Subcutaneous adipose tissue (tissue), 4 donors: Measurements from ENCODE around the gene PARD3. TPM values are rescaled to one million over a fixed set of nuclear protein-coding genes. Genes with fewer than 3 reads are reported as not detected.

Source experiments
- total RNA-seq, 4 donors: library from RNA; depleted of rRNA; stranded (reverse); fragments of >200 nt; gene quantifications; one replicate each; pipeline ENCODE4 v1.1.0, GENCODE V29; 2016
- TF ChIP-seq, protein P1 (sequence below): fragments of 450-650 bp; IDR thresholded peaks from one replicate; pipeline ENCODE4 v1.5.1; 2016; ENCODE audit warnings: low read depth, mild to moderate bottlenecking, control low read depth, antibody characterized with exemption, moderate library complexity

The PARD3 gene
- total RNA-seq, 4 donors from 2014 or later: 39.4 to 70.3 (median 45.0) TPM

- TF ChIP-seq, protein P1, sequence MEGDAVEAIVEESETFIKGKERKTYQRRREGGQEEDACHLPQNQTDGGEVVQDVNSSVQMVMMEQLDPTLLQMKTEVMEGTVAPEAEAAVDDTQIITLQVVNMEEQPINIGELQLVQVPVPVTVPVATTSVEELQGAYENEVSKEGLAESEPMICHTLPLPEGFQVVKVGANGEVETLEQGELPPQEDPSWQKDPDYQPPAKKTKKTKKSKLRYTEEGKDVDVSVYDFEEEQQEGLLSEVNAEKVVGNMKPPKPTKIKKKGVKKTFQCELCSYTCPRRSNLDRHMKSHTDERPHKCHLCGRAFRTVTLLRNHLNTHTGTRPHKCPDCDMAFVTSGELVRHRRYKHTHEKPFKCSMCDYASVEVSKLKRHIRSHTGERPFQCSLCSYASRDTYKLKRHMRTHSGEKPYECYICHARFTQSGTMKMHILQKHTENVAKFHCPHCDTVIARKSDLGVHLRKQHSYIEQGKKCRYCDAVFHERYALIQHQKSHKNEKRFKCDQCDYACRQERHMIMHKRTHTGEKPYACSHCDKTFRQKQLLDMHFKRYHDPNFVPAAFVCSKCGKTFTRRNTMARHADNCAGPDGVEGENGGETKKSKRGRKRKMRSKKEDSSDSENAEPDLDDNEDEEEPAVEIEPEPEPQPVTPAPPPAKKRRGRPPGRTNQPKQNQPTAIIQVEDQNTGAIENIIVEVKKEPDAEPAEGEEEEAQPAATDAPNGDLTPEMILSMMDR: no peak
Observed at GRCh38 chr10:34333513-34333912, 481.6 kb downstream of the PARD3 start.

DNA sequence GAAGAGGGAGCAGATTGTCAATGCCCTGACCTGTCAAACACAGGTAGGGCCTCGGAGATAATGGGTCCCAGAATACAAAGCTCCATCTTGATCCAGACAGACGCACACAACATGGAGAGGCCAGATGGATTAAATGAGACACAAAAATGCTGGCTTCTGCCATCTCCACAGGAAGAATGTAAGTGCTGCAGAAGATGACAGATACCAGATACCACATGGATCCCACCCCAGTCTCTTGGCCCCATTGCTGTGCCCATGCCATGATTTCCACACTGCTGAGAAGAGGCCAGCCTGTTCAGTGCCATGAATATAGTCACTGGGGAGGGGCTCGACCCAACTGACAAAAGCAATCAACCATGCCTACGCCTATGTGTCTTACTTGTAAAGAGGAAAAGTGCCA is 487.9 kb downstream of the PARD3 start:
- TF ChIP-seq, protein P1: no peak

- TF ChIP-seq, protein P1: no peak
Observed at GRCh38 chr10:34323192-34323591, 491.9 kb downstream of the PARD3 start.

- TF ChIP-seq, protein P1: no peak
Observed at GRCh38 chr10:34320265-34320664, 494.8 kb downstream of the PARD3 start.

DNA sequence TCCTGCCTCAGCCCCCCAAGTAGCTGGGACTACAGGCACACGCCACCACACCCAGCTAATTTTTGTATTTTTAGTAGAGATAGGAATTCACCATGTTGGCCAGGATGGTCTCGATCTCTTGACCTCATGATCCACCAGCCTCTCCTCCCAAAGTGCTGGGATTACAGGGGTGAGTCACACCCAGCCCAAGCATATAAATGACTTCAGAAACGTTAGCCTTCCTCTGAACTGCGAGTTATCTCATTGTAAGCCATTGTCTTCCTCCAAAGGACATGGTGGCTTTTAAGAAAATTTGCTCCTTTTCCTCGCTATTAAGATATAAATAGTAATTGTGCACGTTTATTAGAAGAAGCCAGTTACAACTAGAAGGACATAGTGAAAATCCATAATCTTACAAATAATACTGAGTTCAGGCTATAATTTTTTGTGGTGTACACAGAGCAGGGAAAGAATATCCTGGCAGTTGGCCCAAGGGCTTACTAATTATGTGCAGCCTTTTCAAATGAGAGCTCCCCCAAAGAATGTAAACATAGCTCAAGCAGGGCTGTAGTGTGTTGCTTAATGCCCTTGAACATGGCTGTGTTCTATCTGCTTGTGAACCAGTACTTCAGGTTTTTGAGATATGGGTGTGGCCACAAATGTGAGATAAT is 495.8 kb downstream of the PARD3 start:
- TF ChIP-seq, protein P1: no peak

DNA sequence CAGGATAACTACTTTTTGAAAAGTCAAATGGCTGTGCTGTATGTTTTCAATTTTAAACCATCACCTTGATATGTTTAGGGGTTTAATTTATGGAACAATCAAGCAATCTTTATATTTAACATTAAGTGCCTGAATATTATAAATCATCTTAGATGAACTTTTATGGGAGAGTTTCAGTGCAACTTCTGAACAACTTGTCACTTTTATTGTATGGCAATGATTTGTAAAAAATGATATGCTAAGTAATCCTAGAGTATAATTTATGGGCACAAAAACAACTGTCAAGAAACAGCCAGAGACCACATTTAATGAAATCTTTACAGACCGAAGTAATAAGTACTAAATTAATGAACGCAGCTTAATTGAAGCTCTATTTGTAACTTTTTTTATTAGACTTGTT is 498.9 kb downstream of the PARD3 start:
- TF ChIP-seq, protein P1: no peak

GRCh38 chr10:34314457-34314856 is 500.6 kb downstream of the PARD3 start:
- TF ChIP-seq, protein P1: no peak
